ENCODE measurements around the gene TTC39C.

TTC39C gene

GRCh38 chr18:24089076-24089475 is 74.5 kb downstream of the TTC39C start:
- no peak for DNase-seq (ENCODE audit: low read depth in 2 of 2)

- no peak for DNase-seq (ENCODE audit: low read depth in 2 of 2)
Measured at GRCh38 chr18:24089515-24090337, 75.2 kb downstream of the TTC39C start.

- DNase-seq (ENCODE audit: low read depth in 2 of 2) = no peak
Measured at GRCh38 chr18:24090876-24091275, 76.3 kb downstream of the TTC39C start.

GRCh38 chr18:24094561-24094960 is 80.0 kb downstream of the TTC39C start:
- no peak for DNase-seq (ENCODE audit: low read depth in 2 of 2)

GRCh38 chr18:24095976-24096375 is 81.4 kb downstream of the TTC39C start:
- no peak for DNase-seq (ENCODE audit: low read depth in 2 of 2)

- no peak for DNase-seq (ENCODE audit: low read depth in 2 of 2)
Measured at GRCh38 chr18:24103320-24104021, 88.9 kb downstream of the TTC39C start.

GRCh38 chr18:24104486-24104885 is 89.9 kb downstream of the TTC39C start:
- DNase-seq (ENCODE audit: low read depth in 2 of 2) = no peak

GRCh38 chr18:24108641-24109040 is 94.1 kb downstream of the TTC39C start:
- DNase-seq (ENCODE audit: low read depth in 2 of 2) = no peak

GRCh38 chr18:24111936-24112335 is 97.4 kb downstream of the TTC39C start:
- DNase-seq (ENCODE audit: low read depth in 2 of 2) = no peak

GRCh38 chr18:24112464-24112863 is 97.9 kb downstream of the TTC39C start:
- no peak for DNase-seq (ENCODE audit: low read depth in 2 of 2)

GRCh38 chr18:24112874-24113615 is 98.5 kb downstream of the TTC39C start:
- no peak for DNase-seq (ENCODE audit: low read depth in 2 of 2)

GRCh38 chr18:24114924-24115549 is 100.5 kb downstream of the TTC39C start:
- DNase-seq (ENCODE audit: low read depth in 2 of 2) = no peak

GRCh38 chr18:24115628-24116027 is 101.1 kb downstream of the TTC39C start:
- no peak for DNase-seq (ENCODE audit: low read depth in 2 of 2)

GRCh38 chr18:24118750-24119577 is 104.4 kb downstream of the TTC39C start:
- peak; percentile 48 to 63 for DNase-seq (ENCODE audit: low read depth in 2 of 2)

GRCh38 chr18:24120676-24121075 is 106.1 kb downstream of the TTC39C start:
- DNase-seq (ENCODE audit: low read depth in 2 of 2) = no peak

GRCh38 chr18:24121625-24122024 is 107.1 kb downstream of the TTC39C start:
- DNase-seq (ENCODE audit: low read depth in 2 of 2) = no peak

- DNase-seq (ENCODE audit: low read depth in 2 of 2) = no peak
Measured at GRCh38 chr18:24126155-24126961, 111.8 kb downstream of the TTC39C start.

GRCh38 chr18:24127735-24128134 is 113.2 kb downstream of the TTC39C start:
- no peak for DNase-seq (ENCODE audit: low read depth in 2 of 2)

GRCh38 chr18:24128700-24129099 is 114.1 kb downstream of the TTC39C start:
- DNase-seq (ENCODE audit: low read depth in 2 of 2) = no peak

- DNase-seq (ENCODE audit: low read depth in 2 of 2) = no peak
Measured at GRCh38 chr18:24130494-24130893, 115.9 kb downstream of the TTC39C start.
